C4-2B (cell line): ENCODE data around the gene OR2B2.

Experiments
- CTCF ChIP-seq: fragments of 450-650 bp; conservative IDR thresholded peaks from 2 replicates; pipeline ENCODE4 v1.5.1; 2017; ENCODE audit warnings: mild to moderate bottlenecking
- ZFX ChIP-seq: fragments of 450-650 bp; IDR thresholded peaks from 2 replicates; pipeline ENCODE4 v1.6.1; 2017

GRCh38 chr6:27948237-27948636 lies 36.0 kb upstream of the OR2B2 start:
- no peak for TF ChIP-seq ZFX
- no peak for TF ChIP-seq CTCF
